HFFc6 (cell line): ENCODE data around the gene PIGM. TPM values are rescaled to one million over a fixed set of nuclear protein-coding genes. Genes with fewer than 3 reads are reported as not detected.

Experiments
- DNase-seq: peaks from one replicate; pipeline ENCODE4 v3.0.0-alpha.2; 2018
- H3K27ac Mint-ChIP-seq: 2 replicates; pipeline ENCODE4 v1.8.0; 2020; ENCODE audit warnings: mild to moderate bottlenecking, mixed read lengths
- H3K27me3 Mint-ChIP-seq: 2 replicates; pipeline ENCODE4 v1.8.0; 2021; ENCODE audit warnings: mild to moderate bottlenecking, moderate library complexity, mixed read lengths; ENCODE audit not compliant: insufficient read depth
- H3K36me3 Mint-ChIP-seq: 2 replicates; pipeline ENCODE4 v1.8.0; 2021; ENCODE audit warnings: low read depth, mixed read lengths
- H3K4me1 Mint-ChIP-seq: 2 replicates; pipeline ENCODE4 v1.8.0; 2020; ENCODE audit warnings: low read depth, mixed read lengths
- H3K4me3 Mint-ChIP-seq: 2 replicates; pipeline ENCODE4 v1.8.0; 2020; ENCODE audit warnings: mild to moderate bottlenecking, moderate library complexity, mixed read lengths
- H3K9me3 Mint-ChIP-seq: 2 replicates; pipeline ENCODE4 v1.8.0; 2020; ENCODE audit warnings: mild to moderate bottlenecking, mixed read lengths
- CTCF ChIP-seq: fragments of 200-600 bp; sonication (generic); IDR thresholded peaks from 2 replicates; pipeline ENCODE4 v1.5.0; 2021; ENCODE audit warnings: antibody characterized with exemption, mild to moderate bottlenecking
- total RNA-seq, 6 experiments: library from RNA; stranded (reverse); fragmentation: NEBNext Ultra II Directional; extraction: Animal tissue kit (Norgen Biotek cat#: 25700); gene quantifications; 2 replicates in 1 of 6; 3 replicates in 5 of 6; pipeline ENCODE4 v1.2.3, GENCODE V29; 2021

Gene PIGM
- total RNA-seq, 6 experiments from 2014 or later, result 6.7 to 8.4 (median 7.7) TPM

GRCh38 chr1:159986531-159986930 lies 45.3 kb downstream of the PIGM start:
- H3K27ac Mint-ChIP-seq, result no peak overlapping the region
- no peaks in the 10 kb centered on the region for H3K9me3 Mint-ChIP-seq
- peaks cover 15% of the 10 kb centered on the region for H3K4me1 Mint-ChIP-seq
- no peak overlapping the region for H3K4me3 Mint-ChIP-seq
- H3K27me3 Mint-ChIP-seq, result peaks cover 22% of the 10 kb centered on the region
- no peak for DNase-seq
- TF ChIP-seq CTCF, result no peak
- no peaks in the 10 kb centered on the region; the same call in 1 of the 2 replicates for H3K36me3 Mint-ChIP-seq

GRCh38 chr1:159986093-159986492 lies 45.7 kb downstream of the PIGM start:
- DNase-seq, result no peak
- Mint-ChIP-seq H3K27ac (no peak overlapping the region), H3K4me1 (peaks cover 10% of the 10 kb centered on the region), H3K27me3 (peaks cover 22% of the 10 kb centered on the region), H3K9me3 (no peaks in the 10 kb centered on the region), H3K36me3 (no peaks in the 10 kb centered on the region; the same call in 1 of the 2 replicates), H3K4me3 (no peak overlapping the region)
- no peak for TF ChIP-seq CTCF

GRCh38 chr1:159985473-159985872 lies 46.3 kb downstream of the PIGM start:
- H3K4me1 Mint-ChIP-seq, result peaks cover 7% of the 10 kb centered on the region; the same call in 1 of the 2 replicates
- no peak for DNase-seq
- H3K4me3 Mint-ChIP-seq, result no peak overlapping the region
- no peaks in the 10 kb centered on the region; the same call in 1 of the 2 replicates for H3K36me3 Mint-ChIP-seq
- no peaks in the 10 kb centered on the region for H3K9me3 Mint-ChIP-seq
- no peak for TF ChIP-seq CTCF
- H3K27ac Mint-ChIP-seq, result no peak overlapping the region
- H3K27me3 Mint-ChIP-seq, result peaks cover 25% of the 10 kb centered on the region

- peaks cover 30% of the 10 kb centered on the region for H3K27me3 Mint-ChIP-seq
- peaks cover 7% of the 10 kb centered on the region; the same call in 1 of the 2 replicates for H3K4me1 Mint-ChIP-seq
- no peaks in the 10 kb centered on the region for H3K9me3 Mint-ChIP-seq
- H3K4me3 Mint-ChIP-seq, result no peak overlapping the region
- TF ChIP-seq CTCF, result no peak
- H3K36me3 Mint-ChIP-seq, result no peaks in the 10 kb centered on the region; the same call in 1 of the 2 replicates
- no peak for DNase-seq
- no peak overlapping the region for H3K27ac Mint-ChIP-seq
Measured at GRCh38 chr1:159983681-159984080, 48.1 kb downstream of the PIGM start.

GRCh38 chr1:159982280-159982679 lies 49.5 kb downstream of the PIGM start:
- Mint-ChIP-seq H3K4me1 (peaks cover 9% of the 10 kb centered on the region; the same call in 1 of the 2 replicates), H3K9me3 (no peaks in the 10 kb centered on the region), H3K27me3 (peaks cover 36% of the 10 kb centered on the region), H3K4me3 (no peak overlapping the region), H3K27ac (no peak overlapping the region), H3K36me3 (no peaks in the 10 kb centered on the region; the same call in 1 of the 2 replicates)
- no peak for TF ChIP-seq CTCF
- no peak for DNase-seq
